Activated CD4-positive, alpha-beta T cell treated with anti-CD3 and anti-CD28 coated beads, Interleukin-2, amount 10 ng/mL, durations not matched to agents 7 days and 5 days (primary cell): ENCODE measurements around the gene SPIC. TPM values are rescaled to one million over a fixed set of nuclear protein-coding genes. Genes with fewer than 3 reads are reported as not detected.
"Not testable (repeated sequence)": the region's sequence is repeated elsewhere in the genome, so short reads cannot be mapped to it uniquely, and the experiment has no call there.

Experiments used
- CTCF ChIA-PET: fragments of 350-600 bp; sonication (Branson Sonifier 250); formaldehyde crosslinking; loops from one replicate; lab custom pipeline; 2021; ENCODE audit warnings: antibody characterized with exemption; lab: Charles Lee
- POLR2A ChIA-PET: fragments of 350-600 bp; sonication (Branson Sonifier 250); formaldehyde crosslinking; loops from one replicate; lab custom pipeline; 2021; ENCODE audit warnings: antibody characterized with exemption; lab: Charles Lee
- DNase-seq: peaks from one replicate; pipeline ENCODE4 v3.0.0-alpha.2; 2020
- H3K27ac Mint-ChIP-seq: one replicate; pipeline ENCODE4 v1.8.0; 2021; ENCODE audit warnings: mild to moderate bottlenecking, moderate library complexity, mixed read lengths
- H3K27me3 Mint-ChIP-seq: one replicate; pipeline ENCODE4 v1.8.0; 2021; ENCODE audit warnings: mixed read lengths
- H3K36me3 Mint-ChIP-seq: one replicate; pipeline ENCODE4 v1.8.0; 2021; ENCODE audit warnings: low read depth, mixed read lengths
- H3K4me1 Mint-ChIP-seq: one replicate; pipeline ENCODE4 v1.8.0; 2021; ENCODE audit warnings: mixed read lengths
- H3K4me3 Mint-ChIP-seq: one replicate; pipeline ENCODE4 v1.8.0; 2021; ENCODE audit warnings: mild to moderate bottlenecking, moderate library complexity, mixed read lengths
- H3K9me3 Mint-ChIP-seq: one replicate; pipeline ENCODE4 v1.8.0; 2021; ENCODE audit warnings: mixed read lengths
- total RNA-seq, 2 experiments: library from RNA; stranded (reverse); gene quantifications; one replicate each; pipeline ENCODE4 v1.2.3, GENCODE V29; 2021

SPIC gene
- not detected for total RNA-seq

- H3K36me3 Mint-ChIP-seq, result no peaks in the 10 kb centered on the region
- no peak within 1 kb of the TSS for H3K4me3 Mint-ChIP-seq
- peaks cover 9% of the 10 kb centered on the region for H3K27me3 Mint-ChIP-seq
- DNase-seq, result no peak
- CTCF ChIA-PET, result no interaction called here
- H3K4me1 Mint-ChIP-seq, result no peaks in the 10 kb centered on the region
- no peaks in the 10 kb centered on the region for H3K9me3 Mint-ChIP-seq
- H3K27ac Mint-ChIP-seq, result no peak within 1 kb of the TSS
- POLR2A ChIA-PET, result no interaction called here
Measured at GRCh38 chr12:101474711-101475386, at the start of gene SPIC. Gene SPIC, plus strand, starts transcription at chr12:101475336. Its CDS starts 1,569 bp downstream, at chr12:101476905.

GRCh38 chr12:101430456-101430855 lies 44.7 kb upstream of the SPIC start:
- no peaks in the 10 kb centered on the region for H3K36me3 Mint-ChIP-seq
- H3K9me3 Mint-ChIP-seq, result no peaks in the 10 kb centered on the region
- H3K27ac Mint-ChIP-seq, result no peak overlapping the region
- ChIA-PET CTCF (no interaction called here), POLR2A (no interaction called here)
- no peak overlapping the region for H3K4me3 Mint-ChIP-seq
- H3K27me3 Mint-ChIP-seq, result peaks cover 3% of the 10 kb centered on the region
- no peak for DNase-seq
- no peaks in the 10 kb centered on the region for H3K4me1 Mint-ChIP-seq

- Mint-ChIP-seq H3K4me1 (no peaks in the 10 kb centered on the region), H3K4me3 (no peak overlapping the region), H3K27ac (no peak overlapping the region), H3K9me3 (no peaks in the 10 kb centered on the region), H3K27me3 (peaks cover 8% of the 10 kb centered on the region), H3K36me3 (no peaks in the 10 kb centered on the region)
- DNase-seq, result no peak
- POLR2A ChIA-PET, result no interaction called here
- CTCF ChIA-PET, result no interaction called here
Measured at GRCh38 chr12:101436136-101436535, 39.0 kb upstream of the SPIC start.

- H3K4me1 Mint-ChIP-seq, result no peaks in the 10 kb centered on the region
- peaks cover 10% of the 10 kb centered on the region for H3K27me3 Mint-ChIP-seq
- DNase-seq, result no peak
- H3K36me3 Mint-ChIP-seq, result no peaks in the 10 kb centered on the region
- H3K27ac Mint-ChIP-seq, result no peak overlapping the region
- no peak overlapping the region for H3K4me3 Mint-ChIP-seq
- POLR2A ChIA-PET, result no interaction called here
- H3K9me3 Mint-ChIP-seq, result no peaks in the 10 kb centered on the region
- CTCF ChIA-PET, result no interaction called here
Measured at GRCh38 chr12:101439236-101439635, 35.9 kb upstream of the SPIC start.

GRCh38 chr12:101441461-101442224 lies 33.5 kb upstream of the SPIC start:
- CTCF ChIA-PET, result no interaction called here
- POLR2A ChIA-PET, result no interaction called here
- Mint-ChIP-seq H3K36me3 (no peaks in the 10 kb centered on the region), H3K9me3 (no peaks in the 10 kb centered on the region), H3K27me3 (peaks cover 10% of the 10 kb centered on the region), H3K4me1 (no peaks in the 10 kb centered on the region), H3K27ac (no peak overlapping the region), H3K4me3 (no peak overlapping the region)
- no peak for DNase-seq

- Mint-ChIP-seq H3K9me3 (peaks cover 8% of the 10 kb centered on the region), H3K27ac (peak overlapping the region; percentile 71), H3K4me1 (peaks cover 10% of the 10 kb centered on the region), H3K36me3 (peaks cover 5% of the 10 kb centered on the region), H3K4me3 (no peak overlapping the region), H3K27me3 (no peaks in the 10 kb centered on the region)
- DNase-seq, result peak; percentile 56
- ChIA-PET POLR2A (interaction anchor here (0.6 kb wide), 1 partner anchor 217 kb away, joined by 6 read pairs; no protein-coding TSS in a partner anchor), CTCF (interaction anchor here (1.2 to 1.4 kb wide), 2 partner anchors 10 to 52 kb away, joined by 3 read pairs; no protein-coding TSS in a partner anchor)
Measured at GRCh38 chr12:101455685-101456084, 19.5 kb upstream of the SPIC start.

- ChIA-PET POLR2A (no interaction called here), CTCF (no interaction called here)
- H3K27ac Mint-ChIP-seq, result no peak overlapping the region
- peaks cover 8% of the 10 kb centered on the region for H3K9me3 Mint-ChIP-seq
- peaks cover 10% of the 10 kb centered on the region for H3K4me1 Mint-ChIP-seq
- H3K27me3 Mint-ChIP-seq, result no peaks in the 10 kb centered on the region
- peaks cover 5% of the 10 kb centered on the region for H3K36me3 Mint-ChIP-seq
- H3K4me3 Mint-ChIP-seq, result no peak overlapping the region
- no peak for DNase-seq
Measured at GRCh38 chr12:101459642-101460346, 15.3 kb upstream of the SPIC start.

- H3K27ac Mint-ChIP-seq, result no peak overlapping the region
- H3K36me3 Mint-ChIP-seq, result no peaks in the 10 kb centered on the region
- H3K27me3 Mint-ChIP-seq, result peaks cover 3% of the 10 kb centered on the region
- ChIA-PET POLR2A (no interaction called here), CTCF (no interaction called here)
- H3K4me1 Mint-ChIP-seq, result peaks cover 8% of the 10 kb centered on the region
- no peak overlapping the region for H3K4me3 Mint-ChIP-seq
- no peak for DNase-seq
- no peaks in the 10 kb centered on the region for H3K9me3 Mint-ChIP-seq
Measured at GRCh38 chr12:101468948-101469347, 6.2 kb upstream of the SPIC start.

- no peak overlapping the region for H3K27ac Mint-ChIP-seq
- peaks cover 7% of the 10 kb centered on the region for H3K27me3 Mint-ChIP-seq
- POLR2A ChIA-PET, result no interaction called here
- no peak for DNase-seq
- H3K4me1 Mint-ChIP-seq, result peaks cover 2% of the 10 kb centered on the region
- no peaks in the 10 kb centered on the region for H3K36me3 Mint-ChIP-seq
- no peaks in the 10 kb centered on the region for H3K9me3 Mint-ChIP-seq
- CTCF ChIA-PET, result no interaction called here
- no peak overlapping the region for H3K4me3 Mint-ChIP-seq
Measured at GRCh38 chr12:101470939-101471338, 4.2 kb upstream of the SPIC start.

- H3K27me3 Mint-ChIP-seq, H3K4me1 Mint-ChIP-seq, H3K36me3 Mint-ChIP-seq, H3K4me3 Mint-ChIP-seq, DNase-seq, H3K27ac Mint-ChIP-seq, H3K9me3 Mint-ChIP-seq, POLR2A ChIA-PET: not testable (repeated sequence)
- CTCF ChIA-PET, result interaction anchor here (0.6 to 0.7 kb wide), 2 partner anchors 70 to 91 kb away, joined by 3 read pairs; no protein-coding TSS in a partner anchor
Measured at GRCh38 chr12:101471878-101472277, 3.3 kb upstream of the SPIC start.

- H3K9me3 Mint-ChIP-seq, result no peaks in the 10 kb centered on the region
- no peak for DNase-seq
- no peak overlapping the region for H3K4me3 Mint-ChIP-seq
- CTCF ChIA-PET, result no interaction called here
- POLR2A ChIA-PET, result no interaction called here
- H3K27me3 Mint-ChIP-seq, result peaks cover 9% of the 10 kb centered on the region
- no peaks in the 10 kb centered on the region for H3K4me1 Mint-ChIP-seq
- no peak overlapping the region for H3K27ac Mint-ChIP-seq
- no peaks in the 10 kb centered on the region for H3K36me3 Mint-ChIP-seq
Measured at GRCh38 chr12:101474248-101474647, 888 bp upstream of the SPIC start.

GRCh38 chr12:101475751-101476305 lies 692 bp downstream of the SPIC start:
- no peak for DNase-seq
- Mint-ChIP-seq H3K27ac (no peak overlapping the region), H3K36me3 (no peaks in the 10 kb centered on the region), H3K9me3 (no peaks in the 10 kb centered on the region), H3K4me3 (no peak overlapping the region), H3K27me3 (peaks cover 13% of the 10 kb centered on the region), H3K4me1 (no peaks in the 10 kb centered on the region)
- CTCF ChIA-PET, result no interaction called here
- POLR2A ChIA-PET, result no interaction called here

- Mint-ChIP-seq H3K4me3 (no peak overlapping the region), H3K9me3 (no peaks in the 10 kb centered on the region), H3K27ac (no peak overlapping the region), H3K36me3 (no peaks in the 10 kb centered on the region), H3K27me3 (peaks cover 6% of the 10 kb centered on the region), H3K4me1 (no peaks in the 10 kb centered on the region)
- POLR2A ChIA-PET, result no interaction called here
- CTCF ChIA-PET, result no interaction called here
- no peak for DNase-seq
Measured at GRCh38 chr12:101480849-101481248, 5.7 kb downstream of the SPIC start.
